ENCODE measurements around the gene EPHB2. TPM values are rescaled to one million over a fixed set of nuclear protein-coding genes. Genes with fewer than 3 reads are reported as not detected.
A peak's percentile ranks its signal among the peaks of the same experiment; 100 is the strongest.

The EPHB2 gene
- total RNA-seq, 1 donor from 2014 or later = 5.0 TPM

DNA sequence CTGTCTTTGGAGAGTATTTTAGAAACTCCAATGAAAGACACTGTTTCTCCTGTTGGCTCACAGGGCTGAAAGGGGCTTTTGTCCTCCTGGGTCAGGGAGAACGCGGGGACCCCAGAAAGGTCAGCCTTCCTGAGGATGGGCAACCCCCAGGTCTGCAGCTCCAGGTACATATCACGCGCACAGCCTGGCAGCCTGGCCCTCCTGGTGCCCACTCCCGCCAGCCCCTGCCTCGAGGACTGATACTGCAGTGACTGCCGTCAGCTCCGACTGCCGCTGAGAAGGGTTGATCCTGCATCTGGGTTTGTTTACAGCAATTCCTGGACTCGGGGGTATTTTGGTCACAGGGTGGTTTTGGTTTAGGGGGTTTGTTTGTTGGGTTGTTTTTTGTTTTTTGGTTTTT lies 203.5 kb downstream of the EPHB2 start:
- Histone ChIP-seq H3K4me1 (no peaks in the 10 kb centered on the region), H3K36me3 (no peaks in the 10 kb centered on the region), H3K27ac (no peak overlapping the region), H3K27me3 (ENCODE audit: low read depth) (no peaks in the 10 kb centered on the region), H3K9me3 (no peaks in the 10 kb centered on the region), H3K4me3 (no peak overlapping the region)
- DNase-seq (no peak), ATAC-seq (no peak)
- intact Hi-C loops (cut with DNase I) = no loop called here
- TF ChIP-seq, protein P1, sequence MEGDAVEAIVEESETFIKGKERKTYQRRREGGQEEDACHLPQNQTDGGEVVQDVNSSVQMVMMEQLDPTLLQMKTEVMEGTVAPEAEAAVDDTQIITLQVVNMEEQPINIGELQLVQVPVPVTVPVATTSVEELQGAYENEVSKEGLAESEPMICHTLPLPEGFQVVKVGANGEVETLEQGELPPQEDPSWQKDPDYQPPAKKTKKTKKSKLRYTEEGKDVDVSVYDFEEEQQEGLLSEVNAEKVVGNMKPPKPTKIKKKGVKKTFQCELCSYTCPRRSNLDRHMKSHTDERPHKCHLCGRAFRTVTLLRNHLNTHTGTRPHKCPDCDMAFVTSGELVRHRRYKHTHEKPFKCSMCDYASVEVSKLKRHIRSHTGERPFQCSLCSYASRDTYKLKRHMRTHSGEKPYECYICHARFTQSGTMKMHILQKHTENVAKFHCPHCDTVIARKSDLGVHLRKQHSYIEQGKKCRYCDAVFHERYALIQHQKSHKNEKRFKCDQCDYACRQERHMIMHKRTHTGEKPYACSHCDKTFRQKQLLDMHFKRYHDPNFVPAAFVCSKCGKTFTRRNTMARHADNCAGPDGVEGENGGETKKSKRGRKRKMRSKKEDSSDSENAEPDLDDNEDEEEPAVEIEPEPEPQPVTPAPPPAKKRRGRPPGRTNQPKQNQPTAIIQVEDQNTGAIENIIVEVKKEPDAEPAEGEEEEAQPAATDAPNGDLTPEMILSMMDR (IDR thresholded peaks at IDR 0.05) = no peak

DNA sequence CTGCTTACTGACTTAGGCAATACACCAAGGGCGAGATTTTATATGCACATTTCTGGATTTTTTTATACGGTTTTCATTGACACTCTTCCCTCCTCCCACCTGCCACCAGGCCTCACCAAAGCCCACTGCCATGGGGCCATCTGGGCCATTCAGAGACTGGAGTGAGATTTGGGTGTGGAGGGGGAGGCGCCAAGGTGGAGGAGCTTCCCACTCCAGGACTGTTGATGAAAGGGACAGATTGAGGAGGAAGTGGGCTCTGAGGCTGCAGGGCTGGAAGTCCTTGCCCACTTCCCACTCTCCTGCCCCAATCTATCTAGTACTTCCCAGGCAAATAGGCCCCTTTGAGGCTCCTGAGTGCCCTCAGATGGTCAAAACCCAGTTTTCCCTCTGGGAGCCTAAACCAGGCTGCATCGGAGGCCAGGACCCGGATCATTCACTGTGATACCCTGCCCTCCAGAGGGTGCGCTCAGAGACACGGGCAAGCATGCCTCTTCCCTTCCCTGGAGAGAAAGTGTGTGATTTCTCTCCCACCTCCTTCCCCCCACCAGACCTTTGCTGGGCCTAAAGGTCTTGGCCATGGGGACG lies 204.1 kb downstream of the EPHB2 start:
- H3K4me3 ChIP-seq = no peak overlapping the region
- H3K27ac ChIP-seq = no peak overlapping the region
- TF ChIP-seq, protein P1 (IDR thresholded peaks at IDR 0.05) = no peak
- H3K27me3 ChIP-seq (ENCODE audit: low read depth) = no peaks in the 10 kb centered on the region
- H3K9me3 ChIP-seq = no peaks in the 10 kb centered on the region
- no peaks in the 10 kb centered on the region for H3K36me3 ChIP-seq
- intact Hi-C loops (cut with DNase I) = no loop called here
- no peak for DNase-seq
- ATAC-seq = no peak
- no peaks in the 10 kb centered on the region for H3K4me1 ChIP-seq

DNA sequence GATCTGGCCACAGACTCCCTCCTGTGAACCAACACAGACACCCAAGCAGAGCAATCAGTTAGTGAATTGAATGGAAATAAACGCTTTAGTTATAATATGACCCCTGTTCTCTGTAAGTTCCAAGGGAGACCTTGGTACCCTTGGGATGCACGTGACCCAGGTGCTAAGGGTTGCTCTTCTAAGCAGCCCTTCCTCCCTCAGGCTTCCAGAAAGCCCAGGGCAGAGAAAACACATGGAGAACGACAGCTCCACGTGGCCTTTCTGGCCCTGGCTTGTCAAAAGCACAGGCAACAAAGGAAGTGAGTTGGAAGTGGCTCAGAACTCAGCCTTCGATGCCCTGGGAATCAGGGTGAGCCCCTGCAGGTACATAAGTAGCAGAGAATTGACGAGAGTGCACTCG lies 204.6 kb downstream of the EPHB2 start:
- TF ChIP-seq, protein P1 (IDR thresholded peaks at IDR 0.05) = no peak
- no peaks in the 10 kb centered on the region for H3K36me3 ChIP-seq
- ATAC-seq = no peak
- H3K4me1 ChIP-seq = no peaks in the 10 kb centered on the region
- no peak for DNase-seq
- H3K4me3 ChIP-seq = no peak overlapping the region
- H3K9me3 ChIP-seq = no peaks in the 10 kb centered on the region
- H3K27ac ChIP-seq = no peak overlapping the region
- H3K27me3 ChIP-seq (ENCODE audit: low read depth) = no peaks in the 10 kb centered on the region
- intact Hi-C loops (cut with DNase I) = no loop called here

DNA sequence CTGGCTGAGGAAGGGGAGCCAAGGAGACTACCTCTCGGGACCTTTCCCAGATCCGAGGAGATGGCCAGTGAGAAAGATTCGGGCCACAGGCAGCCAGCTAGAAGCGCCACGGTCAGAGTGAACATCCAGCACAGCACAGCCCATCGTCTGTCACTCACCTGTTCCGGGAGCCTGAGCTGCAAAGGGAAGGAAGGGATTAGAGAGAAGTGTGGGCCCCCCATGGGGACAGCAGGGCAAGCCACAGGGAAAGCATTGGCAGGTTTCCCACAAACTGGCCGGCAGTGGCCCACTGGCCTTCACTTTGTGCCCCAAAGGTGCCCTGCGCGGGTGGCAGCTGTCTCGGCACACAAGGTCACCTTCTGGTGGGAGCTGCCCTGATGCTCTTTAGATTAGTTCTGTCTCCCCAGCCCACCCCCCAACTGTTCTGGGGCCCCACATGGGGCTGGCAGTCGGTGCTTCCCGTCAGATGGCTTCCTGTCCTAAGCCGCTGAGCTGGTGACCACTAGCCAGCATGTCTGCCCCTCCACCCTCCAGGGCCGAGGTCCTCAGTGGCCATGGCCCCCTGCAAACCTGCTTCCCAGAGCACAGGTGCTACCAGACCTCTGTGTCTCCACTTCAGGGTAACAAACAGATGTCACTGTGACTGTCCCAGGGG lies 205.3 kb downstream of the EPHB2 start:
- DNase-seq = no peak
- intact Hi-C loops (cut with DNase I) = no loop called here

DNA sequence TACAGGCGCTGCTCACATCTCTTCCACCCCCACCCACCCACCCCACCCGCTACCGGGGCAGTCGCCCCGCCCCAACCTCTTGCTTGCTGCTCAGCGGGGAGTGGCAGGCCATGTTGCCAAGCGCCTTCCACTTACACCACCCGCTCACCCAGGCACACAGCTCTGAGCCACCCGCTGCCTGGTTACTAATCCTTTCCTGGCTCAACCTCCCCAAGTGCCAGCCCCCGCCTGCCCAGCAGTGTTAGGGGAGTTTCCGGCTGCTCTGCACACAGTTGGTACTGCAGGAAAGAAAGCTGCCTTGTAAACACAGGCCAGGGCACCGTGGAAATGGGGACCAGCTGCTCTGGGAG lies 205.8 kb downstream of the EPHB2 start:
- H3K27ac ChIP-seq = no peak overlapping the region
- ATAC-seq = peak in 1 of 2 donors; percentile 33
- TF ChIP-seq, protein P1 (IDR thresholded peaks at IDR 0.05) = no peak
- H3K27me3 ChIP-seq (ENCODE audit: low read depth) = no peaks in the 10 kb centered on the region
- no peaks in the 10 kb centered on the region for H3K9me3 ChIP-seq
- DNase-seq = peak; percentile 51
- H3K36me3 ChIP-seq = no peaks in the 10 kb centered on the region
- intact Hi-C loops (cut with DNase I) = no loop called here
- H3K4me1 ChIP-seq = no peaks in the 10 kb centered on the region
- H3K4me3 ChIP-seq = no peak overlapping the region

More for the DNA sequence above, 205.3 kb downstream of the EPHB2 start:
- Histone ChIP-seq H3K9me3 (no peaks in the 10 kb centered on the region), H3K36me3 (no peaks in the 10 kb centered on the region), H3K4me3 (no peak overlapping the region), H3K27ac (no peak overlapping the region), H3K4me1 (no peaks in the 10 kb centered on the region), H3K27me3 (ENCODE audit: low read depth) (no peaks in the 10 kb centered on the region)
- TF ChIP-seq, protein P1 (IDR thresholded peaks at IDR 0.05) = no peak
- ATAC-seq = no peak
